PC-3 (cell line): ENCODE data around the gene ST6GALNAC5.

Source experiments
- EZH2phosphoT487 ChIP-seq: fragments of 300-600 bp; sonication (generic); IDR thresholded peaks from 2 replicates; pipeline ENCODE4 v1.6.1; 2018; ENCODE audit warnings: mild to moderate bottlenecking, antibody characterized with exemption, low read length, borderline replicate concordance
- TF ChIP-seq, protein P1 (sequence below): fragments of 300-600 bp; sonication (generic); conservative IDR thresholded peaks from 2 replicates; pipeline ENCODE4 v1.5.1; 2017; ENCODE audit warnings: antibody characterized with exemption, low read depth, mild to moderate bottlenecking, low read length

DNA sequence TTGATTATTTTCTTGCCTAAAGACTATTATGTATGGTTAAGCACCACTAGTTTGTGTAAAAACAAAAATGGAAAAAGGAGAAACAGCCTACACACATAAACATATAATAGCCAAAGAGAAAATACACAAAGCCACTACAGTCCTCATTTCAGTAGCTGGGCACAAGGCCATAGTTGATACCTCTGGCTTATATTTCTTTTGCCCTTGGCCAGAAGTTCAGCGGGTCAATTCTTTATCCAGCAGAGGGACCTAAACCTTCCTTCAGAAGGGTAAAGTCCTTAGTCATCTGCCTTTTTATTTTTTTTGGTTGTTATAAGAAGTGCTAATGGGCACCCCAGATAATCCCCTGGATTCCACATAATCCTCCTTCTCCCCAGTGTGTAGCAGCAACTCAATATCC is 217.8 kb downstream of the ST6GALNAC5 start:
- TF ChIP-seq, protein P1, sequence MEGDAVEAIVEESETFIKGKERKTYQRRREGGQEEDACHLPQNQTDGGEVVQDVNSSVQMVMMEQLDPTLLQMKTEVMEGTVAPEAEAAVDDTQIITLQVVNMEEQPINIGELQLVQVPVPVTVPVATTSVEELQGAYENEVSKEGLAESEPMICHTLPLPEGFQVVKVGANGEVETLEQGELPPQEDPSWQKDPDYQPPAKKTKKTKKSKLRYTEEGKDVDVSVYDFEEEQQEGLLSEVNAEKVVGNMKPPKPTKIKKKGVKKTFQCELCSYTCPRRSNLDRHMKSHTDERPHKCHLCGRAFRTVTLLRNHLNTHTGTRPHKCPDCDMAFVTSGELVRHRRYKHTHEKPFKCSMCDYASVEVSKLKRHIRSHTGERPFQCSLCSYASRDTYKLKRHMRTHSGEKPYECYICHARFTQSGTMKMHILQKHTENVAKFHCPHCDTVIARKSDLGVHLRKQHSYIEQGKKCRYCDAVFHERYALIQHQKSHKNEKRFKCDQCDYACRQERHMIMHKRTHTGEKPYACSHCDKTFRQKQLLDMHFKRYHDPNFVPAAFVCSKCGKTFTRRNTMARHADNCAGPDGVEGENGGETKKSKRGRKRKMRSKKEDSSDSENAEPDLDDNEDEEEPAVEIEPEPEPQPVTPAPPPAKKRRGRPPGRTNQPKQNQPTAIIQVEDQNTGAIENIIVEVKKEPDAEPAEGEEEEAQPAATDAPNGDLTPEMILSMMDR: no peak
- TF ChIP-seq EZH2phosphoT487: no peak
